ENCODE data around the gene CLIC5. TPM values are rescaled to one million over a fixed set of nuclear protein-coding genes. Genes with fewer than 3 reads are reported as not detected.

Gene CLIC5
- polyA plus RNA-seq, 1 donor from 2014 or later: 0.22 TPM

- Histone ChIP-seq H3K27me3 (ENCODE audit: insufficient read depth, low read depth, low read length) (no peaks in the 10 kb centered on the region), H4K20me1 (ENCODE audit: insufficient read depth) (no peaks in the 10 kb centered on the region), H3K4me3 (ENCODE audit: low read length) (no peak overlapping the region), H3K4me2 (ENCODE audit: low read length) (no peak overlapping the region), H3K9me2 (ENCODE audit: insufficient read depth, low read length) (no peaks in the 10 kb centered on the region), H3K27ac (ENCODE audit: low read length) (no peak overlapping the region), H3K36me3 (ENCODE audit: insufficient read depth, low read length) (no peaks in the 10 kb centered on the region), H3K9ac (ENCODE audit: low read length) (no peak overlapping the region), H3F3A (ENCODE audit: insufficient read depth, low read length, poor library complexity, severe bottlenecking) (no peaks in the 10 kb centered on the region), H3K79me2 (replicated peaks; ENCODE audit: insufficient read depth, low read length) (no peaks in the 10 kb centered on the region), H2AFZ (ENCODE audit: low read depth, low read length) (no peak overlapping the region), H3K9me3 (ENCODE audit: low read length) (no peaks in the 10 kb centered on the region)
- TF ChIP-seq CTCF (IDR thresholded peaks at IDR 0.05; ENCODE audit: poor library complexity, severe bottlenecking) (no peak), TAF1 (IDR thresholded peaks at IDR 0.05; ENCODE audit: low read depth) (no peak), EZH2 (IDR thresholded peaks at IDR 0.05; ENCODE audit: borderline replicate concordance, insufficient read depth, low read length, poor library complexity, severe bottlenecking) (no peak), MXI1 (conservative IDR thresholded peaks at IDR 0.05; ENCODE audit: poor library complexity, severe bottlenecking) (no peak), RAD21 (conservative IDR thresholded peaks at IDR 0.05) (no peak), EP300 (conservative IDR thresholded peaks at IDR 0.05; ENCODE audit: poor library complexity, severe bottlenecking) (no peak), REST (IDR thresholded peaks at IDR 0.05; ENCODE audit: borderline replicate concordance) (no peak), POLR2AphosphoS5 (IDR thresholded peaks at IDR 0.05) (no peak), SMC3 (conservative IDR thresholded peaks at IDR 0.05; ENCODE audit: poor library complexity) (no peak)
These were observed 51.8 kb downstream of the CLIC5 start for GRCh38 chr6:45963896-45964295.

GRCh38 chr6:45961125-45961524 is 54.5 kb downstream of the CLIC5 start:
- Histone ChIP-seq H3K79me2 (replicated peaks; ENCODE audit: insufficient read depth, low read length) (no peaks in the 10 kb centered on the region), H3K36me3 (ENCODE audit: insufficient read depth, low read length) (no peaks in the 10 kb centered on the region), H3K9ac (ENCODE audit: low read length) (no peak overlapping the region), H3K9me2 (ENCODE audit: insufficient read depth, low read length) (no peaks in the 10 kb centered on the region), H3K27ac (ENCODE audit: low read length) (no peak overlapping the region), H3K9me3 (ENCODE audit: low read length) (no peaks in the 10 kb centered on the region), H3K4me2 (ENCODE audit: low read length) (no peak overlapping the region), H3K4me3 (ENCODE audit: low read length) (no peak overlapping the region), H3F3A (ENCODE audit: insufficient read depth, low read length, poor library complexity, severe bottlenecking) (no peaks in the 10 kb centered on the region), H2AFZ (ENCODE audit: low read depth, low read length) (no peak overlapping the region), H4K20me1 (ENCODE audit: insufficient read depth) (no peaks in the 10 kb centered on the region), H3K27me3 (ENCODE audit: insufficient read depth, low read depth, low read length) (no peaks in the 10 kb centered on the region)
- TF ChIP-seq CTCF (IDR thresholded peaks at IDR 0.05; ENCODE audit: poor library complexity, severe bottlenecking) (no peak), MXI1 (conservative IDR thresholded peaks at IDR 0.05; ENCODE audit: poor library complexity, severe bottlenecking) (no peak), REST (IDR thresholded peaks at IDR 0.05; ENCODE audit: borderline replicate concordance) (no peak), RAD21 (conservative IDR thresholded peaks at IDR 0.05) (no peak), EZH2 (IDR thresholded peaks at IDR 0.05; ENCODE audit: borderline replicate concordance, insufficient read depth, low read length, poor library complexity, severe bottlenecking) (no peak), POLR2AphosphoS5 (IDR thresholded peaks at IDR 0.05) (no peak), TAF1 (IDR thresholded peaks at IDR 0.05; ENCODE audit: low read depth) (no peak), EP300 (conservative IDR thresholded peaks at IDR 0.05; ENCODE audit: poor library complexity, severe bottlenecking) (no peak), SMC3 (conservative IDR thresholded peaks at IDR 0.05; ENCODE audit: poor library complexity) (no peak)
